ENCODE results near the gene PRKAB1. TPM values are rescaled to one million over a fixed set of nuclear protein-coding genes. Genes with fewer than 3 reads are reported as not detected.

Gene PRKAB1
- total RNA-seq, 1 donor from 2014 or later: 68.3 TPM

- Histone ChIP-seq H3K27ac (no peak overlapping the region), H3K27me3 (no peaks in the 10 kb centered on the region), H3K4me3 (no peak overlapping the region), H3K36me3 (no peaks in the 10 kb centered on the region), H3K4me1 (no peaks in the 10 kb centered on the region), H3K9me3 (no peaks in the 10 kb centered on the region)
- DNase-seq (ENCODE audit: extremely low spot score in 2 of 2): no peak
- TF ChIP-seq POLR2AphosphoS5 (IDR thresholded peaks at IDR 0.05; ENCODE audit: insufficient read depth in 1 of 2, low read depth in 1 of 2) (no peak), POLR2A (IDR thresholded peaks at IDR 0.05) (no peak), CTCF (IDR thresholded peaks at IDR 0.05) (no peak)
- intact Hi-C loops (cut with DNase I): no loop called here
These were observed 40.8 kb upstream of the PRKAB1 start for GRCh38 chr12:119627019-119627643.

GRCh38 chr12:119627686-119628085 lies 40.2 kb upstream of the PRKAB1 start:
- no peak for DNase-seq (ENCODE audit: extremely low spot score in 2 of 2)
- Histone ChIP-seq H3K27ac (no peak overlapping the region), H3K36me3 (no peaks in the 10 kb centered on the region), H3K4me1 (no peaks in the 10 kb centered on the region), H3K9me3 (no peaks in the 10 kb centered on the region), H3K27me3 (no peaks in the 10 kb centered on the region), H3K4me3 (no peak overlapping the region)
- intact Hi-C loops (cut with DNase I): no loop called here
- TF ChIP-seq POLR2AphosphoS5 (IDR thresholded peaks at IDR 0.05; ENCODE audit: insufficient read depth in 1 of 2, low read depth in 1 of 2) (no peak), POLR2A (IDR thresholded peaks at IDR 0.05) (no peak), CTCF (IDR thresholded peaks at IDR 0.05) (no peak)

DNA sequence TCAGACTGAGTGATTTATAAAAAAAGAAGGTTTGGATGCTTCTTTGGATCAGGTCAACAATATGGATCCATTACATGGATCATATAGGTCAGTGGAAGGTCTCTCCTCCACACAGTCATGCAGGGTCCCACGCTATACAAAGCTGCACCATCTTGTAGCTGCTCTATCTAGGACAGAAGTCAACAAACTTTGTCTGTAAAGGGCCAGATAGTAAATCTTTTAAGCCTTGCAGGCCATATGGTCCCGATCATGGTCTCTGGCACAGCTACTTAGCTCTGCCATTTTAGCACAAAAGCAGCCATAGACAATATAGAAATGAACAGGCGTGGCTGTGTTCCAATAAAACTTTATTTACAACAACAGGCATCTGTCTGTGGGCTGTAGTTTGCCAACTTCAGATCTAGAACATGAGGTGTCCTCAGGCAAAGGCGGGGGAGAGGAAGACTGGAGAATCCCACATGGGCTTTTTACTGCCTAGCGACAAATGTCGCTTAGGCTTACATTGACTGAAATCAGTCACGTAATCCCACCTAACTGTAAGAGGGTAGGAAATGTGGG lies 37.6 kb upstream of the PRKAB1 start:
- no peak for TF ChIP-seq CTCF (IDR thresholded peaks at IDR 0.05)
- TF ChIP-seq POLR2AphosphoS5 (IDR thresholded peaks at IDR 0.05; ENCODE audit: insufficient read depth in 1 of 2, low read depth in 1 of 2): no peak
- no peak for TF ChIP-seq POLR2A (IDR thresholded peaks at IDR 0.05)
- intact Hi-C loops (cut with DNase I): no loop called here
- no peaks in the 10 kb centered on the region for H3K4me1 ChIP-seq
- no peak for DNase-seq (ENCODE audit: extremely low spot score in 2 of 2)
- H3K9me3 ChIP-seq: no peaks in the 10 kb centered on the region
- H3K36me3 ChIP-seq: no peaks in the 10 kb centered on the region
- no peak overlapping the region for H3K4me3 ChIP-seq
- H3K27ac ChIP-seq: no peak overlapping the region
- no peaks in the 10 kb centered on the region for H3K27me3 ChIP-seq

GRCh38 chr12:119630962-119631550 lies 36.9 kb upstream of the PRKAB1 start:
- no peaks in the 10 kb centered on the region for H3K36me3 ChIP-seq
- no peak for DNase-seq (ENCODE audit: extremely low spot score in 2 of 2)
- no peaks in the 10 kb centered on the region for H3K4me1 ChIP-seq
- H3K4me3 ChIP-seq: no peak overlapping the region
- TF ChIP-seq POLR2A (IDR thresholded peaks at IDR 0.05) (no peak), CTCF (IDR thresholded peaks at IDR 0.05) (no peak), POLR2AphosphoS5 (IDR thresholded peaks at IDR 0.05; ENCODE audit: insufficient read depth in 1 of 2, low read depth in 1 of 2) (no peak)
- no peaks in the 10 kb centered on the region for H3K9me3 ChIP-seq
- no peaks in the 10 kb centered on the region for H3K27me3 ChIP-seq
- intact Hi-C loops (cut with DNase I): no loop called here
- no peak overlapping the region for H3K27ac ChIP-seq

Data from vagina (tissue), 2 donors.